Calu3 (cell line): ENCODE measurements around the gene TEAD3. TPM values are rescaled to one million over a fixed set of nuclear protein-coding genes. Genes with fewer than 3 reads are reported as not detected.
"Not testable (repeated sequence)": the region's sequence is repeated elsewhere in the genome, so short reads cannot be mapped to it uniquely, and the experiment has no call there.

Experiments used
- BruUV-seq: library from RNA; stranded (reverse); fragments of 400-500 nt; replicated peaks from 2 replicates; lab custom pipeline; 2021; lab: Mats Ljungman, UMichigan
- CTCF ChIA-PET: fragments of 300-600 bp; sonication (Branson Sonifier 250); formaldehyde crosslinking; loops from one replicate; lab custom pipeline; 2022; ENCODE audit warnings: antibody characterized with exemption; lab: Charles Lee
- DNase-seq: peaks from one replicate; pipeline ENCODE4 v3.0.0; 2022
- H3K27ac Mint-ChIP-seq: one replicate; pipeline ENCODE4 v1.8.0; 2022; ENCODE audit warnings: mixed read lengths; ENCODE audit not compliant: unreplicated experiment
- H3K27me3 Mint-ChIP-seq: one replicate; pipeline ENCODE4 v1.8.0; 2022; ENCODE audit warnings: mixed read lengths; ENCODE audit not compliant: unreplicated experiment
- H3K36me3 Mint-ChIP-seq: one replicate; pipeline ENCODE4 v1.8.0; 2022; ENCODE audit warnings: mild to moderate bottlenecking, moderate library complexity, mixed read lengths; ENCODE audit not compliant: insufficient read depth, unreplicated experiment
- H3K4me1 Mint-ChIP-seq: one replicate; pipeline ENCODE4 v1.8.0; 2022; ENCODE audit warnings: mild to moderate bottlenecking, low read depth, mixed read lengths; ENCODE audit not compliant: unreplicated experiment
- H3K4me3 Mint-ChIP-seq: one replicate; pipeline ENCODE4 v1.8.0; 2022; ENCODE audit warnings: mild to moderate bottlenecking, low read depth, moderate library complexity, mixed read lengths; ENCODE audit not compliant: unreplicated experiment
- H3K9me3 Mint-ChIP-seq: one replicate; pipeline ENCODE4 v1.8.0; 2022; ENCODE audit warnings: low read depth, mixed read lengths; ENCODE audit not compliant: unreplicated experiment
- CTCF ChIP-seq: fragments of 200-600 bp; IDR thresholded peaks from one replicate; pipeline ENCODE4 v1.8.0; 2022; ENCODE audit warnings: antibody characterized with exemption; ENCODE audit not compliant: unreplicated experiment
- intact Hi-C: fragments of 100-400 bp; cut with micrococcal nuclease; formaldehyde crosslinking; loops from one replicate; pipeline ENCODE4 v1.10.0; 2022; ENCODE audit not compliant: unreplicated experiment
- total RNA-seq: library from RNA; stranded (reverse); gene quantifications from 2 replicates; pipeline ENCODE4 v1.2.3, GENCODE V29; 2022

Gene TEAD3
- total RNA-seq, 1 experiment from 2014 or later = 27.3 TPM

GRCh38 chr6:35519313-35520015 lies 22.6 kb upstream of the TEAD3 start:
- Mint-ChIP-seq H3K36me3 (no peaks in the 10 kb centered on the region), H3K27ac (peak overlapping the region; percentile 39), H3K9me3 (no peaks in the 10 kb centered on the region), H3K27me3 (peaks cover 30% of the 10 kb centered on the region), H3K4me1 (no peaks in the 10 kb centered on the region), H3K4me3 (no peak overlapping the region)
- TF ChIP-seq CTCF = no peak
- DNase-seq = no peak
- CTCF ChIA-PET = no interaction called here
- BruUV-seq = no TSS peak
- intact Hi-C loops = loop anchor here (5.0 kb wide), 1 partner anchor 63 kb away; no protein-coding TSS in a partner anchor

- Mint-ChIP-seq H3K4me3 (no peak overlapping the region), H3K36me3 (no peaks in the 10 kb centered on the region), H3K9me3 (no peaks in the 10 kb centered on the region), H3K4me1 (no peaks in the 10 kb centered on the region), H3K27me3 (peaks cover 30% of the 10 kb centered on the region), H3K27ac (no peak overlapping the region)
- DNase-seq = no peak
- intact Hi-C loops = no loop called here
- TF ChIP-seq CTCF = no peak
- CTCF ChIA-PET = no interaction called here
- BruUV-seq = no TSS peak
Observed at GRCh38 chr6:35518566-35519312, 21.9 kb upstream of the TEAD3 start.

- H3K4me1 Mint-ChIP-seq, BruUV-seq, H3K36me3 Mint-ChIP-seq, H3K4me3 Mint-ChIP-seq, intact Hi-C loops, H3K27ac Mint-ChIP-seq, DNase-seq, H3K9me3 Mint-ChIP-seq: not testable (repeated sequence)
- CTCF ChIA-PET = interaction anchor here (1.7 kb wide), 1 partner anchor 10 kb away, joined by 6 read pairs; no protein-coding TSS in a partner anchor
- peaks cover 30% of the 10 kb centered on the region for H3K27me3 Mint-ChIP-seq
Observed at GRCh38 chr6:35517978-35518377, 21.1 kb upstream of the TEAD3 start.

- peaks cover 38% of the 10 kb centered on the region for H3K27me3 Mint-ChIP-seq
- BruUV-seq = no TSS peak
- no peak for DNase-seq
- H3K4me3 Mint-ChIP-seq = no peak overlapping the region
- CTCF ChIA-PET = interaction anchor here (0.6 to 1.7 kb wide), 3 partner anchors 9 to 851 kb away, joined by 3 to 6 read pairs (median 5); no protein-coding TSS in a partner anchor
- no peaks in the 10 kb centered on the region for H3K9me3 Mint-ChIP-seq
- no peak for TF ChIP-seq CTCF
- intact Hi-C loops = no loop called here
- H3K36me3 Mint-ChIP-seq = no peaks in the 10 kb centered on the region
- H3K27ac Mint-ChIP-seq = no peak overlapping the region
- H3K4me1 Mint-ChIP-seq = no peaks in the 10 kb centered on the region
Observed at GRCh38 chr6:35516712-35517111, 19.8 kb upstream of the TEAD3 start.

GRCh38 chr6:35515939-35516338 lies 19.1 kb upstream of the TEAD3 start:
- CTCF ChIA-PET = interaction anchor here (0.7 to 1.7 kb wide), 2 partner anchors 8 to 223 kb away, joined by 3 to 6 read pairs; no protein-coding TSS in a partner anchor
- H3K36me3 Mint-ChIP-seq, BruUV-seq, H3K4me3 Mint-ChIP-seq, H3K9me3 Mint-ChIP-seq, H3K4me1 Mint-ChIP-seq, DNase-seq, intact Hi-C loops, H3K27ac Mint-ChIP-seq: not testable (repeated sequence)
- peaks cover 38% of the 10 kb centered on the region for H3K27me3 Mint-ChIP-seq
